KMS-11 (cell line): Measurements from ENCODE around the gene SPTLC3.

Experiments used
- H2AFZ ChIP-seq: fragments of 200-600 bp; sonication (generic); 2 replicates; pipeline ENCODE4 v1.6.1; 2016; ENCODE audit warnings: antibody characterized with exemption, mixed run types, low read depth
- H3K27ac ChIP-seq: fragments of 200-600 bp; sonication (generic); 2 replicates; pipeline ENCODE4 v1.6.1; 2016; ENCODE audit warnings: mild to moderate bottlenecking, mixed run types
- H3K27me3 ChIP-seq: fragments of 200-600 bp; sonication (generic); 2 replicates; pipeline ENCODE4 v1.6.1; 2017; ENCODE audit warnings: mild to moderate bottlenecking, low read depth, mixed run types, moderate library complexity; ENCODE audit not compliant: insufficient read depth
- H3K36me3 ChIP-seq: fragments of 200-600 bp; sonication (generic); 2 replicates; pipeline ENCODE4 v1.6.1; 2017; ENCODE audit warnings: mild to moderate bottlenecking, mixed run types; ENCODE audit not compliant: insufficient read depth
- H3K4me1 ChIP-seq: fragments of 200-600 bp; sonication (generic); 2 replicates; pipeline ENCODE4 v1.6.1; 2016; ENCODE audit warnings: mild to moderate bottlenecking, low read depth, mixed run types; ENCODE audit not compliant: poor library complexity, severe bottlenecking
- H3K4me2 ChIP-seq: fragments of 200-600 bp; sonication (generic); 2 replicates; pipeline ENCODE4 v1.7.0; 2016; ENCODE audit warnings: mild to moderate bottlenecking, mixed run types
- H3K4me3 ChIP-seq: fragments of 200-600 bp; sonication (generic); IDR thresholded peaks from 2 replicates; pipeline ENCODE4 v1.6.1; 2017; ENCODE audit warnings: low read depth, low read length, mixed read lengths; ENCODE audit not compliant: insufficient read depth
- H3K79me2 ChIP-seq: fragments of 200-600 bp; sonication (generic); 2 replicates; pipeline ENCODE4 v1.6.1; 2016; ENCODE audit warnings: low read depth, mixed run types; ENCODE audit not compliant: insufficient read depth
- H3K9ac ChIP-seq: fragments of 200-600 bp; sonication (generic); 2 replicates; pipeline ENCODE4 v1.6.1; 2016; ENCODE audit warnings: mild to moderate bottlenecking, mixed run types
- H4K20me1 ChIP-seq: fragments of 200-600 bp; sonication (generic); 2 replicates; pipeline ENCODE4 v1.6.1; 2016; ENCODE audit warnings: mild to moderate bottlenecking, mixed run types; ENCODE audit not compliant: insufficient read depth
- CTCF ChIP-seq: fragments of 200-600 bp; sonication (generic); conservative IDR thresholded peaks from 2 replicates; pipeline ENCODE4 v1.6.1; 2017; ENCODE audit warnings: low read depth, mild to moderate bottlenecking, antibody characterized with exemption, low read length, moderate library complexity, mixed read lengths

The SPTLC3 gene

GRCh38 chr20:13089950-13090469, 81.2 kb downstream of the SPTLC3 start:
- H3K27ac ChIP-seq: no peak overlapping the region
- no peaks in the 10 kb centered on the region for H3K27me3 ChIP-seq
- no peaks in the 10 kb centered on the region for H3K4me1 ChIP-seq
- H4K20me1 ChIP-seq: no peaks in the 10 kb centered on the region
- H3K4me2 ChIP-seq: no peak overlapping the region
- no peaks in the 10 kb centered on the region for H3K36me3 ChIP-seq
- no peak overlapping the region for H2AFZ ChIP-seq
- no peak for TF ChIP-seq CTCF
- H3K79me2 ChIP-seq: no peaks in the 10 kb centered on the region
- H3K9ac ChIP-seq: no peak overlapping the region
- no peak overlapping the region for H3K4me3 ChIP-seq

GRCh38 chr20:13092111-13092510, 83.3 kb downstream of the SPTLC3 start:
- Histone ChIP-seq H3K4me2 (no peak overlapping the region), H3K27me3 (no peaks in the 10 kb centered on the region), H3K4me1 (no peaks in the 10 kb centered on the region), H3K36me3 (no peaks in the 10 kb centered on the region), H2AFZ (no peak overlapping the region), H3K4me3 (no peak overlapping the region), H3K9ac (no peak overlapping the region), H3K79me2 (no peaks in the 10 kb centered on the region), H4K20me1 (no peaks in the 10 kb centered on the region), H3K27ac (no peak overlapping the region)
- TF ChIP-seq CTCF: no peak

DNA sequence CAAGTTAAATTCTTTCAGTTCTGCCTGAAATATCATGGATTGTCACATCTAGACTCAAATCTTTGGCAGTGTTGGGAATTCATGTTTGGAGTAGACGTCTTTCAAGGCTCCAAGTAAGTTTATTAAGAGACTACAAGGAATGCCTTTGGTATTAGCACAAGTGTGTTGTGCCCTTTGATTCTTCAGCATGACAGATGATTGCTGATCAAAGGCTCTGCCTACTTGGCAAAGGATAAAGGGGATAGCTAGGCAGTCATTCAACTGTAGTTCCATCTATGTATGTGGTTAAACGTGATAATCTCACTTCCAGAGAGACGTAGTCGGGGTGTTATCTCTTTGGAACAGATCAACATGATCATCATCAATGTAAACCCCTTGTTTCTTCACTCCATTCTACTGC, 86.2 kb downstream of the SPTLC3 start:
- Histone ChIP-seq H4K20me1 (no peaks in the 10 kb centered on the region), H3K27ac (no peak overlapping the region), H3K4me1 (no peaks in the 10 kb centered on the region), H3K4me3 (no peak overlapping the region), H3K79me2 (no peaks in the 10 kb centered on the region), H2AFZ (no peak overlapping the region), H3K9ac (no peak overlapping the region), H3K27me3 (no peaks in the 10 kb centered on the region), H3K4me2 (no peak overlapping the region), H3K36me3 (no peaks in the 10 kb centered on the region)
- TF ChIP-seq CTCF: no peak

GRCh38 chr20:13098720-13099355, 90.1 kb downstream of the SPTLC3 start:
- Histone ChIP-seq H3K4me2 (no peak overlapping the region), H3K27me3 (no peaks in the 10 kb centered on the region), H3K79me2 (no peaks in the 10 kb centered on the region), H2AFZ (no peak overlapping the region), H3K36me3 (no peaks in the 10 kb centered on the region), H4K20me1 (no peaks in the 10 kb centered on the region), H3K9ac (no peak overlapping the region), H3K4me3 (no peak overlapping the region), H3K27ac (no peak overlapping the region), H3K4me1 (no peaks in the 10 kb centered on the region)
- TF ChIP-seq CTCF: no peak
